Measurements from ENCODE around the gene DDX11.
"Not testable (repeated sequence)": the region's sequence is repeated elsewhere in the genome, so short reads cannot be mapped to it uniquely, and the experiment has no call there.

DDX11 gene

DNA sequence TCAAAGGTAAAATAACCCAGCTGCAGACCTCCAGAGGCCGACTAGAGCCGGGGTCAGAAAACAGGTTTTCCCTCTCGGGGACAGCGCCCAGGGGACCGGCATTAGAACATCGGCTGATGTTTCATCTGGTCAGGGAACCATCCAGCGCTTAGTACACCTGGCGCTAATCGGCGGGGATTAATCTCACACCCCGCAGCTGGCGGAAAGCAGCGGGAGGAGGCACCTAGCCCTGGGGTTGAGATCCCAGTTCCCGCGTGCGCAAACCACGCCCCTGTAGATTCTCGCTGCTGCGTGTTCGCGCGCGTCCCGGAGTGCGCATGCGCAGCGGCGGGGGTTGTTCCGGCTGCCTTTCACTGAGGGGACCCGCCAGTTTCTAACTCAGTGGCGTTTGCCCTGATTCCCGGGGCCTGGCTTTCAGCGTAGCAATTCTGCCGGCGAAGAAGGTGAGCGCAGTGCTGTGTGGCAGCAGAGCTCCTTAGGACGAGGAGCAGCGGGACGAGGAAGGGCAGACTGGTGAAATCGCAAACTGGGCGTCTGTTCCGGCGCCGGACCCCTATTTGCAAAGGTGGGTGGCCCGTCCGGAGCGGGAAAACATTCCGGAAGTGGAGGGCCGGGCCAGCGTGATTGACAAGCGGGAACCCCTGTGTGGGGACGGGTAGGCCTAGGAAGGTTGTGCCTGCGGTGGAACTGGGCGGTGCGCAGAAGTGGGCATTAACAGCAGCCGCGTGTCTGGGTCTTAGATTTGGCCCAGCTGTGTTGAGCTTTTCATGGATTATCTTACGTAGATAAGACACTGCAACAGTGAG is at the start of gene DDX11:
TSS of gene DDX11 (plus strand) at position 334 of the 806 bp plus-strand sequence. CDS start 4,534 bp downstream, outside the sequence.
- H3K27ac ChIP-seq (ENCODE audit: low read depth, low read length) = peak within 1 kb of the TSS; percentile 7
- H3K27me3 ChIP-seq (ENCODE audit: control insufficient read depth in 1 of 2, insufficient read depth in 2 of 2, low read length in 2 of 2); H3K9ac ChIP-seq (ENCODE audit: low read length): not testable (repeated sequence)

GRCh38 chr12:31026202-31026601 is 47.5 kb upstream of the DDX11 start:
- no peak overlapping the region for H3K9ac ChIP-seq (ENCODE audit: low read length)
- no peaks in the 10 kb centered on the region for H3K4me1 ChIP-seq (ENCODE audit: insufficient read depth, low read length)
- no peaks in the 10 kb centered on the region for H3K36me3 ChIP-seq (ENCODE audit: insufficient read depth, low read length)
- no peak overlapping the region for H3K27ac ChIP-seq (ENCODE audit: low read depth, low read length)
- no peak overlapping the region for H3K4me3 ChIP-seq (ENCODE audit: low read depth in 1 of 2, low read length in 2 of 2)
- H3K9me3 ChIP-seq (ENCODE audit: low read length) = no peaks in the 10 kb centered on the region
- no peaks in the 10 kb centered on the region for H3K27me3 ChIP-seq (ENCODE audit: control insufficient read depth in 1 of 2, insufficient read depth in 2 of 2, low read length in 2 of 2)

More for the DNA sequence above, at the start of gene DDX11:
- not testable (repeated sequence) for H3K4me1 ChIP-seq (ENCODE audit: insufficient read depth, low read length); H3K9me3 ChIP-seq (ENCODE audit: low read length); H3K36me3 ChIP-seq (ENCODE audit: insufficient read depth, low read length)
- H3K4me3 ChIP-seq (ENCODE audit: low read depth in 1 of 2, low read length in 2 of 2) = peak within 1 kb of the TSS; percentile 31 to 58

GRCh38 chr12:31027006-31027405 is 46.7 kb upstream of the DDX11 start:
- not testable (repeated sequence) for H3K4me3 ChIP-seq (ENCODE audit: low read depth in 1 of 2, low read length in 2 of 2); H3K27ac ChIP-seq (ENCODE audit: low read depth, low read length); H3K9me3 ChIP-seq (ENCODE audit: low read length); H3K36me3 ChIP-seq (ENCODE audit: insufficient read depth, low read length); H3K4me1 ChIP-seq (ENCODE audit: insufficient read depth, low read length); H3K27me3 ChIP-seq (ENCODE audit: control insufficient read depth in 1 of 2, insufficient read depth in 2 of 2, low read length in 2 of 2); H3K9ac ChIP-seq (ENCODE audit: low read length)

DNA sequence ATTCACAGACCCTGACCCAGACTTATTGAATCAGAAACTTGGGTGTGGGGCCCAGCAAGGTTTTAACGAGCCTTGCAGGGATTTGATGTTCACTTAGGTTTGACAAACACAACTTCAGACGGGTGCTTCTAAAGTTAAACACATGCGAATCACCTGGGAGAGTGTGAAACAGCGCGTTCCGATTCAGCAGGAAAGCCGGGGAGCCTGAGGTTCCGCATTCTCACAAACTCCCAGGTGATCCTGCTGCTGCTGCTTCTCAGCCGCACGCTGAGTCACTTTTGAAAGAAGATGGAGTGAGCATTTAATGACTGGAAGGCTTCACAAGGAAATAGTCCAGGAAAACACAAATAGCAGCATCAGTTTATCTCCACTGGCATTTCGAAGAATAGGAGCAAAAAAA is 44.2 kb upstream of the DDX11 start:
- H3K4me1 ChIP-seq (ENCODE audit: insufficient read depth, low read length) = no peaks in the 10 kb centered on the region
- no peak overlapping the region for H3K9ac ChIP-seq (ENCODE audit: low read length)
- H3K27ac ChIP-seq (ENCODE audit: low read depth, low read length) = no peak overlapping the region

DNA sequence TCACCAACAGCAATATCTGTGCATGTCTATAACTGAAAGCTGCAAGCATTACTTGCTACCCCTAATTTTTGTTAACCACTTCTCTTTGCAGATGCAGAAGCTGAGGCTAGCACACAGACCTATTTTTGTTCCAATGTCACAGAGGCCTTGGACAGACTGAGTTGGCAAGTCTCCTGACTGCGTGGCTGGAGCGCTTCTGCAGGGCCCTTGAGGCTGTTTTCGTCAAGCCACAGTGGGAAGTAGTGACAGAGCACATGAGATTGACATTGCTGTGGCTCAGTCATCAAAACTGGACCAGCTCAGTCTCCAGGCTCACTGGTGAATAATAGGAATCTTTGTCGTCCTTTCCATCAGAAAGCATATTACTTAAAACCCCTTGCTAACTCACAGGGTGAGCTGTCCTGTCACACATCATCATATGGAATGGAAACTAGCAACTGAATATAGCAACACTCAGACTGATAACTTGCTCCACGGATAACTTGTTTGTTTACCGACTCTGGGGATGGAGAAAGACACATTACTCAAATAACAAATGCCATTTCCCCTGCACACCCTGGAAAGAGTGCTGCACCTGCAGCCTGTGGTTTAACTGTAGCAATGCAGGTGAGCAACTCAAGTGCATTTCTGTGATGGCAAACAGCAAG is 43.6 kb upstream of the DDX11 start:
- no peak overlapping the region for H3K9ac ChIP-seq (ENCODE audit: low read length)
- H3K27me3 ChIP-seq (ENCODE audit: control insufficient read depth in 1 of 2, insufficient read depth in 2 of 2, low read length in 2 of 2) = no peaks in the 10 kb centered on the region
- no peak overlapping the region for H3K27ac ChIP-seq (ENCODE audit: low read depth, low read length)
- no peaks in the 10 kb centered on the region for H3K9me3 ChIP-seq (ENCODE audit: low read length)
- no peak overlapping the region for H3K4me3 ChIP-seq (ENCODE audit: low read depth in 1 of 2, low read length in 2 of 2)
- no peaks in the 10 kb centered on the region for H3K4me1 ChIP-seq (ENCODE audit: insufficient read depth, low read length)
- H3K36me3 ChIP-seq (ENCODE audit: insufficient read depth, low read length) = no peaks in the 10 kb centered on the region

More for the DNA sequence above, 44.2 kb upstream of the DDX11 start:
- Histone ChIP-seq H3K9me3 (ENCODE audit: low read length) (no peaks in the 10 kb centered on the region), H3K4me3 (ENCODE audit: low read depth in 1 of 2, low read length in 2 of 2) (no peak overlapping the region), H3K27me3 (ENCODE audit: control insufficient read depth in 1 of 2, insufficient read depth in 2 of 2, low read length in 2 of 2) (no peaks in the 10 kb centered on the region), H3K36me3 (ENCODE audit: insufficient read depth, low read length) (no peaks in the 10 kb centered on the region)

GRCh38 chr12:31031951-31032335 is 41.7 kb upstream of the DDX11 start:
- H3K4me1 ChIP-seq (ENCODE audit: insufficient read depth, low read length) = no peaks in the 10 kb centered on the region
- no peak overlapping the region for H3K27ac ChIP-seq (ENCODE audit: low read depth, low read length)
- no peaks in the 10 kb centered on the region for H3K27me3 ChIP-seq (ENCODE audit: control insufficient read depth in 1 of 2, insufficient read depth in 2 of 2, low read length in 2 of 2)
- H3K36me3 ChIP-seq (ENCODE audit: insufficient read depth, low read length) = no peaks in the 10 kb centered on the region
- H3K9ac ChIP-seq (ENCODE audit: low read length) = no peak overlapping the region
- no peaks in the 10 kb centered on the region for H3K9me3 ChIP-seq (ENCODE audit: low read length)
- no peak overlapping the region for H3K4me3 ChIP-seq (ENCODE audit: low read depth in 1 of 2, low read length in 2 of 2)

GRCh38 chr12:31033146-31033545 is 40.5 kb upstream of the DDX11 start:
- H3K9ac ChIP-seq (ENCODE audit: low read length) = no peak overlapping the region
- no peaks in the 10 kb centered on the region for H3K9me3 ChIP-seq (ENCODE audit: low read length)
- no peak overlapping the region for H3K4me3 ChIP-seq (ENCODE audit: low read depth in 1 of 2, low read length in 2 of 2)
- no peak overlapping the region for H3K27ac ChIP-seq (ENCODE audit: low read depth, low read length)
- H3K4me1 ChIP-seq (ENCODE audit: insufficient read depth, low read length) = no peaks in the 10 kb centered on the region
- H3K36me3 ChIP-seq (ENCODE audit: insufficient read depth, low read length) = no peaks in the 10 kb centered on the region
- H3K27me3 ChIP-seq (ENCODE audit: control insufficient read depth in 1 of 2, insufficient read depth in 2 of 2, low read length in 2 of 2) = no peaks in the 10 kb centered on the region

DNA sequence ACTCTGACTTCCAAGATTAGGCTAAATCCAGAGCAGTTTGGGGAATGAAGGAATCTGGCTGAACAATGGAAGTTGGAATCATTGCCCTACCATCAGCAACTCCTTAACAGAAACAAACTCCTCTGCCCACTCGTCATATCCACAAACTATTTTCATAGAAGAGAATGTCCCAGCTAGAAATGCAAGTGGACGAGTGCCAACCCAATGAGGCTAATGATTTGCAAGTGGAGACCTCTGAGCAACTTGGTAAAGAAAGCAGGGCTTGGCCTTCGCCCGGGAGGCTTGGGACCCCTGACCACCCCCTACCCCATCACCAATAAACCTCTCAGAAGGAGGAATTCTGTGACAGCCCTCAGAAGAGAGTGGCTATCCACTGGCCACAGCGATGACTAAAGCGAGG is 40.0 kb upstream of the DDX11 start:
- H3K27ac ChIP-seq (ENCODE audit: low read depth, low read length) = no peak overlapping the region
- H3K27me3 ChIP-seq (ENCODE audit: control insufficient read depth in 1 of 2, insufficient read depth in 2 of 2, low read length in 2 of 2) = no peaks in the 10 kb centered on the region
- H3K36me3 ChIP-seq (ENCODE audit: insufficient read depth, low read length) = no peaks in the 10 kb centered on the region
- no peaks in the 10 kb centered on the region for H3K9me3 ChIP-seq (ENCODE audit: low read length)
- no peaks in the 10 kb centered on the region for H3K4me1 ChIP-seq (ENCODE audit: insufficient read depth, low read length)
- no peak overlapping the region for H3K4me3 ChIP-seq (ENCODE audit: low read depth in 1 of 2, low read length in 2 of 2)
- no peak overlapping the region for H3K9ac ChIP-seq (ENCODE audit: low read length)

GRCh38 chr12:31034372-31034771 is 39.3 kb upstream of the DDX11 start:
- H3K27me3 ChIP-seq (ENCODE audit: control insufficient read depth in 1 of 2, insufficient read depth in 2 of 2, low read length in 2 of 2) = no peaks in the 10 kb centered on the region
- H3K4me1 ChIP-seq (ENCODE audit: insufficient read depth, low read length) = no peaks in the 10 kb centered on the region
- no peaks in the 10 kb centered on the region for H3K9me3 ChIP-seq (ENCODE audit: low read length)
- H3K36me3 ChIP-seq (ENCODE audit: insufficient read depth, low read length) = no peaks in the 10 kb centered on the region
- H3K4me3 ChIP-seq (ENCODE audit: low read depth in 1 of 2, low read length in 2 of 2) = no peak overlapping the region
- H3K9ac ChIP-seq (ENCODE audit: low read length) = no peak overlapping the region
- H3K27ac ChIP-seq (ENCODE audit: low read depth, low read length) = no peak overlapping the region

DNA sequence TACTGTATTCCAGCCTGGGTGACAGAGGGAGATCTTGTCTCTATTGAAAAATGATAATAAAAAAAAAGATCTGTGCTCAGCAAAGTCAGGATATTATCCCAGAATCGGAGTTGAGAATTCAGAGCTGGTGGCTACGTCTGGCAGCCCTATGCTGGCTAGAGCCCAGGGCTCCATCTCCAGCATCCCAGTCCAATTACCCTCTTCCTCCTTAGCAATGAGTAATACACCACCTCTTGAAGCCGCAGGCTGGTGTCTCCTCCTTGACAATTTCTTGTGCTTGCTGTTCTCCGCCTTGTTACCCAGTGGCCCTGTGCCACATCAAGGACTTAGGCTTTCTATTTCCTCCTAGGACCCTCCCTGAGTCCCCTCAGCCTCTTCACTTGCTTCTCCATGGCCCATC is 38.4 kb upstream of the DDX11 start:
- Histone ChIP-seq H3K27me3 (ENCODE audit: control insufficient read depth in 1 of 2, insufficient read depth in 2 of 2, low read length in 2 of 2) (no peaks in the 10 kb centered on the region), H3K9ac (ENCODE audit: low read length) (no peak overlapping the region), H3K36me3 (ENCODE audit: insufficient read depth, low read length) (no peaks in the 10 kb centered on the region), H3K4me3 (ENCODE audit: low read depth in 1 of 2, low read length in 2 of 2) (no peak overlapping the region), H3K9me3 (ENCODE audit: low read length) (no peaks in the 10 kb centered on the region), H3K4me1 (ENCODE audit: insufficient read depth, low read length) (no peaks in the 10 kb centered on the region), H3K27ac (ENCODE audit: low read depth, low read length) (no peak overlapping the region)

DNA sequence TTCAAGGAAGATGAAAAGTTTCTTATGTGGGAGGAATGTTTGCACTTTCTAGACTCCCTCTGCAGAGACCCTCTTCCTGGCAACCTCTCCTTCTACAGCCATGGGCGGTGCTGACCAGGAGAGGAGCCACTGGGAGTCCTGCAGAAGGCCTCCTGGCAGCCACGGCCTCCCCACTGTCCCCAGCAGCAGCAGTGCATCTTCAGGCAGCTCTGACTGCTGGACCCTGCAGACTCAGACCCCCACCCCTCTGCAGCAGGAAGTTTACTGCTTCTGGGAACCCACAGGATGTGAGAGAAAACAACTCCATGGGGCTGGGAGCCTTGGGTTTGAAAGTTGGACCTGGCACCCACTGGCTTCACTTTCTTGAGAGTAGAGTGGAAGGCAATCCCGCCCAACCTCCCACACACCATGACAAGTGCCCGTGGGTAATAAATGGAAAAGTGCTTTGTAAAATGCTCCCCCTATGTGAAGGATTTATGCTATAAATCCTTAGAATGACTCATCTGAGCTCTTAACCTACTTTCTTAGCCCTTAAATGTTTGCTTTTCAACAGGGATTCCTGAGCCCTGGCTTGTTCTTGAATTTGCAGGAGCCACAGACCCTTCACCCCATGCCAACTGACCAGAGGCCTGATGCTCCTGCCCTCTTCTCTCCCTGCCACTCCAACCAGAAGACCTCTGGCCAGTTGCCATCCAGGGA is 37.5 kb upstream of the DDX11 start:
- Histone ChIP-seq H3K36me3 (ENCODE audit: insufficient read depth, low read length) (no peaks in the 10 kb centered on the region), H3K9ac (ENCODE audit: low read length) (no peak overlapping the region), H3K27ac (ENCODE audit: low read depth, low read length) (no peak overlapping the region), H3K4me1 (ENCODE audit: insufficient read depth, low read length) (no peaks in the 10 kb centered on the region), H3K9me3 (ENCODE audit: low read length) (no peaks in the 10 kb centered on the region), H3K4me3 (ENCODE audit: low read depth in 1 of 2, low read length in 2 of 2) (no peak overlapping the region), H3K27me3 (ENCODE audit: control insufficient read depth in 1 of 2, insufficient read depth in 2 of 2, low read length in 2 of 2) (no peaks in the 10 kb centered on the region)
